ENCODE results near the gene CRADD.
"Not testable (repeated sequence)": the region's sequence is repeated elsewhere in the genome, so short reads cannot be mapped to it uniquely, and the experiment has no call there.

CRADD gene

DNA sequence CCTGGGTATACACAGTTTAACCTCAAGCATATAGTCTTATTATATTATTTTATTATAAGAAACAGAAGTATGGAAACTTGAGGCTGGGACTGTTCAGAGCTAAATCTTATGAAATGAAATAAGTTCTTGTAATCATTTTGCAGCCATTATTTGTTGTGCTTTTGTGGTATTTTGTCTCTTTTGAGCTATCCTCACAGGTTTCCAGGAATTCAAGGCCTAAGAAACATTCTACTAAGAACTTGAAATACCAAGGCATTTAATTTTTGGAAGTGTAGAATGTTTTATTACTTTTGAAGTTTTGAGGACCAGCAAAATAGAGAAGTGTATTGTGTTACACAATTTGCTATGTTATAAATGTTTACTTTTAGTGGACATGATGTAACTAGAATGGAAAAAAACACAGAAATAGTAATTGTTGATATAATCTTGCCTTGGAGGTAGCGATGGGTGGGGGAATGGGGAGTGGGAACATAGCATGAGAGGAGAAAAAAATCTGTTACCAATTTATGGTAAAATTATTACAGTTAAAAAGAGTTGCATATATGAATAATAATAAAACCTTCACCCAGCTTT, 81.7 kb downstream of the CRADD start:
- no peak for DNase-seq (ENCODE audit: low spot score)

DNA sequence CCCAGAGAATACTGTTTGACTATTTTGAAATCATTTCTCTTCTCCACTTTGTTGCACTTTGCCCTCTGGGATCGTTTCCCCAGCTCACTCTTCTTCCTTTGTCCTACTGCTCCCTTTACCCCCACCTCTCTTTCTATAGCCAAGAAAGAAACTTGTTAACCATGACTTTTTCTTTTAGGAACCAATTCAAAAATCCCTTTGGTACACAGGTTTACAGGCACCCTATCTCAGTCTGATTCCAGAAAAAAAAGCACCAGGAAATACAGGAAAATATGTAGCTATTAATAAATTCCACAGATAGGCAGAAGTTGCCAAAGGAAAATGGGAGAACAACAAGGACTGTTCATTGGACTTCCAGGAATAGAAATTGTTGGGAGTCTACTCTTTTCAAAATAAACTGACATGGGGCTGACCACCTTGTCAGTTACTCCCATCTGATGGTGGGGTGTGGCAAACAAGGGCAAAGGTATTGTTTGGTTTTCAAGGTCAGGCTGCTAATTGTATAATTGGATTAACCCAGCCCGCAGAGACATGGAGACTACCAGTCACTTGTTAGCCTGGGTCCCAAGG, 82.4 kb downstream of the CRADD start:
- DNase-seq (ENCODE audit: low spot score), result no peak

DNA sequence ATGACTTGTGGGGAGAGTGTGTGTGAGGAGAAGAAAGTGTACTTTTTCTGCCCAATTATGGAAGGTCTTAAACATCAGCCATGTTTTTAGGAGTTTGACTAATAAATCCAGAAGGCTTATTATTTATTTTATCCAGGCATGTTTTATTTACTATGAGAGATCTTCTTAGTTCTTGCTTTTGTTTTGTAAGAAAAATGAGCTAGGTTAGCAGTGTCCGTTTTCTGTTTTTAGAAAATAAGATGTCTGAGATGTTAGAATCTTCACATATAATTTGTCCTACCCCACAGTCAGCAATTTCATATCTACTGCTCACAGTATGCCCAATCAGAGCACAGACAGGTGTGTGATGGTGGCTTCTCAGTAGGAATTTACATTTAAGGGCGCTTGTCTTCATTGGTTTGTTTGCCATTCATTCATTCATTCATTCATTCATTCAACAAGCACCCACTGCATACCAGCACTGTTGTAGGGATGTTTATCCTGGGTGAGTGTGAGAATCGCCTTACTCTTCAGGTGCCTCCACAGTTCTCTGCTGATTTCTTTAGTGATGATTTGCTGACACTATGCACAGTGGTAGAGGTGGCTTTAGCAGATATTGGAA, 83.2 kb downstream of the CRADD start:
- no peak for DNase-seq (ENCODE audit: low spot score)

DNA sequence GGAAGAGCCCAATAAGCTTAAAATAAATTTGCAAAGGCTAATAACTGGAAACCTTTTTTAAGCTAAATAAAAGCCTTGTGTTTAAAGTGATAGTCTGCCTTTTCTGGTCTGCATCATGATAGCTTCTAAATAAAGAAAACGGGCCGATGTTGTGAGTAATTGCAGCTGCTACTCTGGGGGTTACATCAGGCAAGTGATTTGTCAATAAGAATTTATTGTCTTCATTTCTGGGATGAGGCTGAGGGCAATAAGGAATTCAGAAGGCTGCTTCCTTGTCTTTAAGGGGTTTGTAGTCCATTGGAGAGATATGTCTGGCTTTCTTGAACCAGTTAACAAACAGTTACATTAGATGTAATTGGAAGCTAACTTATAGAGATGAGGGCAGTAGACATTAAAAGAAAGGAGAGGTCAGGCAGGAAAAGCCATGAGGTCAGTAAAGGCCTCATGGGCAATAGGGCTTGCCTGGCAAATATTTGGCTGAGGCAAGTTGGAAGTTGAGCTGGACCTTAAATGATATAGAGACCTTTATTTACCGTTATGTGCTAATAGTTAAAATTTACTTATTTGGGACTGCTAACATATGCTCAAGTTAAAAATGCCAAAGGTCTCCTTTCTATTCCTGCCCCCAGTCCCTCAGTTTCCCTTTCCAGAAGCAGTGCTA, 85.0 kb downstream of the CRADD start:
- no peak for DNase-seq (ENCODE audit: low spot score)

DNA sequence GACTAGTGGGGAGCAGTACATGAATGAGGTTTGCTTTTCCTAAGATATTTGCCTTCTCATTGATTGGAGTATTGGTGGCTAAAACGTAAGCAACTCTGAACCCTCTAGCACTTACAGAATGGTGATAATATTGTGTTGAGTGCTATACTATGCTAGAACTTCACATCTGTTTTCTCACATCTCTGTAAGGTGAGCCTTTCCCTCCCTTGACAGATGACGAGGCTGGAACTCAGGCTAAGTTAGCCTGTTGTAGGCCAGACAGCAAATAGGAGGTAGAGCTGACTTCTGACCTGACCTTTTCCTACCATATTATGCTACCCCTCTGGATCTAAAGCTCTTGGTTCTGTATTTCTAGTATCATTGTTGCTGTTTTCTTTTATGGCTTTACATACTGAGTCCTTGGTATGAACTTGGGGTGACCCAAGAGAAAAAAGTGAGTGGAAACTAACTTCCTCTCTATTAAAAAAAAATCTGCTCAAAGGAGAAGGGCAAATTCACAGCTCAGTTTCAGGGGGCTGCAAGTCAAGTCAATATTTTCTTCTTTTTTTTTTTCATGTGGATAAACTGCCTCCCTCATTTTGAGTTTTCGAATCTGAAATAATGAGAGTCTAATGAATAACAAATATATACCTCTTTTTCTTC, 85.9 kb downstream of the CRADD start:
- no peak for DNase-seq (ENCODE audit: low spot score)

DNA sequence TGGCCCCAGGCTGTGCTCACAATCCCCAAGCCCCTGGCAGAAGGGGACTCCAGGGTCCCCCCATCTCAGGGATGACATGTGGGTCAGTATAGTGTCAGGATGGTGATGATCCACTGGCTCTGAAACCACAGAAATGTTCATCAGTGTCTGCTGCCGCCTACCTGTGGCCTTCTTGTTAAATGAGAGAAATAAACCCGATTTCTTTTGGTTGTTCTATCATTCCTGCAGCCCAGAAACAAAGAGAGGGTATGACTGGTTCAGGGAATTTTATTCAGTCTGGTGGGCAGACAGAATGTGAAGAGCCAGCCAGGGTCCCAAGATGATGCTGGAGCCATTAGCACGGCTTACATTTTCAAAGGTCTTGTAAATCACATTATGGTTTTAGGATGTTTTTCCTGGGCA, 86.6 kb downstream of the CRADD start:
- no peak for DNase-seq (ENCODE audit: low spot score)

DNA sequence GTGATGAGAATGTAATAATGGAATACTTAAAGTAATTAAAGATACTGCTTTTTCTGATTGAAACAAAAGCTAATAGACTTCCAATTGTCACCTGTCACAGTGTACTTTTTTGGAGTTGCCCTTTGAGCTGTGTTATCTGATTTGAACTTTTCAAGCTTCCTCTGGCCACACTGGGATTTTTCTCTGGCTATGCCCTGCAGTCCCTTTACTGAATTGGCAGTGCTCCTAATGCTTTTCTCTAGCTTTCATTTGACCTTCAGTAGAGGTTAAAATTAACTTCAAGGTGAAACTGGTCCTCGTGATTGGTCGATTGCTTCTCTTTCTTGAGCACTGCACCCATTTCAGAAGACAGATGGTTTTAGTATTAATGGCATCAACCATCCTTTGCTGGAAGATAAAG, 89.2 kb downstream of the CRADD start:
- DNase-seq (ENCODE audit: low spot score), result no peak

DNA sequence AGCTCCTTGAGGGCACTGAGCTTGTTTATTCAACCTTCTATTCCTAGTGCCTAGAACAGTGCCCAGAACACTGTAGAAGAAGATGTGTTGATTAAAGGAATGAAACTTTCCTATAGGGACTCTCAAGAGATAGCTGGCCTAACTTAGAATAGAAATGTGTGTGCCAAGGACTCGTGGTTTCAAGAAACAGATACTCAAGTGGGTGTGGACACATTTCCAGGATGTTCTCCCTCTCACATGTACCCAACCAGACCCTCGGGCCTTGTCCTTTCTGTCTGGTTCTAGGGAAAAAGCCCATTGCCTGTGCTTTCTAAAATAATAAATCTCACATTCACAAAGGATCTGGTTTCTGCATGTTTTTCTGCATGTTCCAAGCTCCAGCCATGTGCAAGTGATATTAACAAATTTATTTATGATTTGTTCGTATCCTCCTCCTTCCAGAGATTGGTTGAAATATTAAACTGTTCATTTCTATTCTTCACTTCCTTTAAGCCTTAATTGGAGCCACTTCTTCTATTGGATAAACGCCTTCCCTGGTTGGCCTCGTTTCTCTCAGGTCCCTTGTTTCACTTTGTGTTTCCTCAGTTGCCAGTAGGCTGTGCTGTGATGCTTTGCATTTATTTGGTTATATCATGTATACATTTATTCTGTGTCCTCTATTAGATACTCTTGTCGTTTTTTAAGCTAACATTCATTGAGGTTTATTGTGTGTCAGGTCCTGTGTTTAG, 89.8 kb downstream of the CRADD start:
- peak; percentile 80 for DNase-seq (ENCODE audit: low spot score)

DNA sequence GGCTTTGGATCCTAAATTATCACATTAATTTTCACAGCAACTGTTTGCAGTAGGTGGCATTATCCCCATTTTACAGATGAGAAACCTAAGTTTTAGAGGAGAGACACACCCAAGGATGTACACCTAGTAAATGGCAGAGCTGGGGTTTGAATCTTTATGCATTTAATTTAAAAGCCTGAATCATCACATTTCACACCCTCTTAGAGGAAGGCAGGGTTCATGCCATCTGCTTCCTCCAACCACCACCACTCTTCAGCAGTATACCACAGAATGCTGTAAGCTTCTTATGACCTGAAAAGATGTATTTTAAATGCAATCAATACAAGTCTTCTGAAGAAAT, 90.3 kb downstream of the CRADD start:
- no peak for DNase-seq (ENCODE audit: low spot score)

DNA sequence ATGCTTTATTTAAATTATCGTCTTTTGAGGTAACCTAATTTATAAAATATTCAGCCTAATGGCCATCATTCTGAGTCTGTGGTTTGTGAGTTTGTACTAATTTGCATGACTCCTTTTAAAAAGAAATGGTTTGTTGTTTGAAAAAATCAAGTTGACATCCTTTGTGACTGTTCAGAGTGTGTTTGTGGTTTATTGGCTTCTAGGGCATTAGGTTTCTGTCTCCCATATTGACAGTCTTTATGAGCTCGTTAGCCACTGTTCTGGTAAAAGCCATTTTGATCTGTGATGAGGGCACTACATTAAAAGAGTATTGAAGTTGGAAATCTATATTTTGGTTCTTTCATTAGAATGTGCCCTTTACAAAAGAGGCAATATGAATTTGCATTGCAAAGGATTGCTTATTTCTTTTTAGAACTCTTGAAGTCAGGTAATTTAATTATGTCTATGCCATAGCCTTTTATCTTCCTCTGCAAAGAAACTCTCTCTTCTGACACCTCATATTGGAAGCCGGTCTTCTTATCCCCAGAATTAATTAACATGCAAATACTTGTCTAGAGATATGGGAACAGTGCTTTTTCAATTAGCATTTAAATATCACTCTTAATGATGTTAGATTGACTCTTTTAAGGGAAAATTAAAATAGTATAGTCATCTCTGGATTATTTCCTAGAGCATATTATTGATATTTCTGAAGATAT, 95.0 kb downstream of the CRADD start:
- DNase-seq (ENCODE audit: low spot score), result no peak

DNA sequence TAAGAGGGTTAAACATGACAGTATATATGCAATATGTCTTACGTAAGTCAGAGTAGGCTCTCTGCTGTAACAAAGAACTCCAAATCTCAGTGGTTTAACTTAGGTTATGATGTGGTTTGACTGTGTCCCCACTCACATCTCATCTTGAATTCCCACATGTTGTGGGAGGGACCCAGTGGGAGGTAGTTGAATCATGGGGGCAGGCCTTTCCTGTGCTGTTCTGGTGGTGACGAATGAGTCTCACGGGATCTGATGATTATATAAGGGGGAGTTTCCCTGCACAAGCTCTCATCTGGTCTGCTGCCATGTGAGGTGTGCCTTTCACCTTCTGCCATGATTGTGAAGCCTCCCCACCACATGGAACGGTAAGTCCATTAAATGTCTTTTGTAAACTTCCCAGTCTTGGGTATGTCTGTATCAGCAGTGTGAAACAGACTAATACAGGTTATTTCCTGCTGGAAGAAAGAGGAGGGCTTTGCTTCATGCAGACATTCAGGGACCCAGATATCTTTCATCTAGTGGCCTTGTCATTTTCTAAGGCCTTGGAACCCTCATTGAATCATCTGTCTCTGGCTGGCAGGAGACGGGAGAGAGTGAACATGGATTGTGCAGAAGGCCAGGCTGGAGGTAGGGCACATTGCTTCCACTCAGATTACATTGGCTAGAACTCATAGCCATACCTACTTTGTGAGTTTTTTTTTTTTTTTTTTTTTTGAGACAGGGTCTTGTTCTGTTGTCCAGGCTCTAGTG, 96.1 kb downstream of the CRADD start:
- no peak for DNase-seq (ENCODE audit: low spot score)

DNA sequence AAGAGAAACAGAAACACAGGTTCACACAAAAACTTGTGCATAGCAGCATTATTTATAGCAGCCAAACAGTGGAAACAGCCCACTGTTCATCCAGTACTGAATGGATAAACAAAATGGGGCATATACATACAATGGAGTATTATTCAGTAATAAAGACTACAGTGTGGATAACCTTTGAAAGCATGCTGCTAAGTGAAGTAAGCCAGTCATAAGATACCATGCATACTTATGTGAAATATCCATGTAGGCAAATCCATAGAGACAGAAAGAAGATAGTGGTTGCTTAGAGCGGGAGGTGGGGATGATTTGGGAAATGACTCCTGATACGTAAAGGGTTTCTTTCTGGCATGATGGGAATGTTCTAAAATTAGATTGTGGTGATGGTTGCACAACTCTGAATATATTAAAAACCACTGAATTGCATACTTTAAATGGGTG, 99.4 kb downstream of the CRADD start:
- DNase-seq (ENCODE audit: low spot score), result peak; percentile 90

DNA sequence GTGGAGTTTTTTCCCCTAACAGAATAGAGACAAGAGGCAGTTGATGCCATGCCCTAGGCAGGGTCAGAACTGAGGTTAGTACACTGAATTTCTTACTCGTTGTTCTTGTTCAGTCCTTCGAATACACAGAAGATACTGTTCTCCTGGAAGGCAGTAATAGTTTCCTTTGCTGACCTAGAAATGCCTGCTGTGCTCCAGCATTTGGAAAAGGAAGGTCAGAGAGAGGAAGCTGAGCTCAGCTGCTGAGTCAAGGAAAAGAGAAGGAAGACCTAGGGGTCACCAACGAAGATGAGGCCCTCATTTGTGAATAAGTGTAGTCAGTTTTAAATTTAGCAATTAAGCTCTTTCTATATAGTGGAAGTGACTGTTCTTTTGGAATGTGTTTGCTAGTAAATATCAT, 100.1 kb downstream of the CRADD start:
- peak; percentile 57 for DNase-seq (ENCODE audit: low spot score)

DNA sequence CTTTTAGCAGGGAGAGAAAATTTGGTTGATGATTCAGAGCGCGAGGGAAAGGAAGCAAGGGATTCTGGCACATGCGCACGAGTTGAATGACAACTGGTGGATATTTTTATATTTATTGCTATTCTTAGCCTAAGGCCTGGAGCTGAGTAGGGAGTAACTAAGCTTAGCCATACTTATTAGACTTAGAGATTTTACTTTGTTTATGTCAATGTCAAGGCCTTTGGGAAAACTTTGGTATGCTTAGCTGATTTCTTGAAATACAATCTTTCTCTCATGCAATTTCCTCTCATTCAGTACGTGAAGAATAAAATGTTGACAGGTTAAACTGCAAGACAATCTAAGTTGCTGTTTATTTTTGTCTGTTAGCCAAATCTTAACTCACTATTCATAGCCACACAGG, 101.1 kb downstream of the CRADD start:
- DNase-seq (ENCODE audit: low spot score), result peak; percentile 37

DNA sequence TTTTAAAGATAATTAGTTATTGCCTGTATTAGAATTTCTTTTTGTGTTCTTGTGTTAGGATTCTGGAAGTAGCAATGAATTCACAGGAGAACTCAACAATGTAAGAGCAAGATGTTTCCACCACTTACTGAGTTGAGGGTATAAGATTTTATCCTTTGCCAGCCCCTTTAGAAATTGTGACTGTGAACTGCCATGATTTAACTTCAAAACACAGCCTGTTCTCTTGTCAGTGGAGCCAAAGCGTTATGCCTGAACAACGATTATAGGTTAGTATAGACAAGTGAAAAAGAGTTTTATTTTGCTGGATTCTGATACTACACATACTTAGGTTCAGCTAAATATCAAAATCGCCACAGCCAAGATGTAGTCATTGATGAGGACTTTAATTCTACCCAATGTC, 101.6 kb downstream of the CRADD start:
- no peak for DNase-seq (ENCODE audit: low spot score)

DNA sequence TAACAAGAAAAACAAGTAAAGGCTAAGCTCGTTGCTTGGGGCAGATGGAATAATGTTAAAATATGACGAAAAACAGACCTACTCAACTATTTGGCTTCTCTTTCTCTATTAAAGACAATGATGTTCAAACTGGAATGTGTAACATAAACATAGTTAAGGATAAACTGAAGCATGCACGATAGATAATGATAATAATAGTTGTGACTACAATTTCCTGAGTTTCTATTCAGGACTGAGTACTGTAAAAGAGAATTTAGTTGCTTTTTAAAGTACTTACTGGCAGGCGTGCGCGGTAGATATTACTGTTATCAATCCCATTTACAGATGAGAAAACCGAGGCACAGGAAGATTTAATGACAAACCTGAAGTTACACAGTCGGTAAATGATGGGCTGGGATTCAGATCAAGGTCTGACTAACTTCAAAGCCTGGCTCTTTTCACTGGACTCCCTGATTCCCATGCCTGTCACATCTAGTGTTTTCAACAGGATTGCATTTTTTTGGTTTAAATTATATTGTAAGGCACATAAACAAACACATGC, 103.0 kb downstream of the CRADD start:
- DNase-seq (ENCODE audit: low spot score), result no peak

DNA sequence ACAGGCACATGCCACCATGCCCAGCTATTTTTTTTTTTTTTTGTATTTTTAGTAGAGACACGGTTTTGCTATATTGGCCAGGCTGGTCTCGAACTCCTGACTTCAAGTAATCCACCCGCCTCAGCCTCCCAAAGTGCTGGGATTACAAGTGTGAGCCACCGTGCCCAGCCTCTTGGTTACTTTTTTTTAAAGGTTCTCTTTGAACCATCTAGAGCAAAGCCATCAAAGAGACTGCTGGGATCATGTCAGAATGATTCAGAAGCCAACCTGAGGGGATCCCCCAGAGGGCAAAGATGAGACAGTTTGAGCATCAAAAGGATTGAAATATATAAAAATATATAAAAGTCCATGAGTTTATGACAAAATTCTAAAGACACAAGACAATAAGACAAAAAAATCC, 103.7 kb downstream of the CRADD start:
- not testable (repeated sequence) for DNase-seq (ENCODE audit: low spot score)

DNA sequence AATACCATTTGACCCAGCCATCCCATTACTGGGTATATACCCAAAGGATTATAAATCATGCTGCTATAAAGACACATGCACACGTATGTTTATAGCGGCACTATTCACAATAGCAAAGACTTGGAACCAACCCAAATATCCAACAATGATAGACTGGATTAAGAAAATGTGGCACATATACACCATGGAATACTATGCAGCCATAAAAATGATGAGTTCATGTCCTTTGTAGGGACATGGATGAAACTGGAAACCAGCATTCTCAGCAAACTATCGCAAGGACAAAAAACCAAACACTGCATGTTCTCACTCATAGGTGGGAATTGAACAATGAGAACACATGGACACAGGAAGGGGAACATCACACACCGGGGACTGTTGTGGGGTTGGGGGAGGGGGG, 104.8 kb downstream of the CRADD start:
- not testable (repeated sequence) for DNase-seq (ENCODE audit: low spot score)

DNA sequence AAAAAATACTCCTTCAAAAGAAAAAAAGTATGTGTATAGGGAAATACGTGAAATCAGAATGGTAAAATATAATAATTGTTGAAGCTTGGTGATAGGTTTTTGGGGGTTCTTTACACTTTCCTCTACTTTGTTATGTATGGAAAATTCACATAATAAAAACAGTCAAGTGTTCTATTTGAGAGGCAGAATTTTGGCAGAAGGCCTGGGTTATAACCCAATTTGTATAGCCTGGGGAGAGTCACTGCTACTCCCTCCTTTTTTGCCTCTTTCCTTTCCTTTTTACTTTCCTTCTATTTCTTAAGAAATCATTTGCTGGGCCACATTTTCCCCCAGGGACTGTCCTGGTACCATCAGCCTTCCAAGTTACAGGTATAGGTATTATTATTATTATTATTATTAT, 105.7 kb downstream of the CRADD start:
- no peak for DNase-seq (ENCODE audit: low spot score)

DNA sequence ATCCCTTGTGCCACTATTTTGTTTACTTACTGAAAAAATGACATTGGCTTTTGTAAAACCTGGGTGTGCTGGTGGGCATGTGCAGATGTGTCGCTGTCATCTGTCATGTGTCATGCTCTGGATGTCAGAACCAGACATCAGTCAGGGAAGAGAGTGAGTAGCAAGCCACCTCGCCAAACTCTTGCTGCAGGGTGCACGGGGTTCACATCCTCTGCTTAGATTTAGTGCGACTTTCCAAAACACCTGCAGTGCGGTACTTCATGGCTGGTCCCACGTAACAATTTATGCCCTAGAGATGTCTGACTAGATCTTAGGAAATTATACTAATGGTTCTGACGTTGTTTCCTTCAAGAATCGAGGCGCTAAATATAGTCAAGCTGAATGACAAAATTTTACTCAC, 106.7 kb downstream of the CRADD start:
- no peak for DNase-seq (ENCODE audit: low spot score)
